ENCODE results near the gene NBPF1.
"Not testable (repeated sequence)": the region's sequence is repeated elsewhere in the genome, so short reads cannot be mapped to it uniquely, and the experiment has no call there.

DNA sequence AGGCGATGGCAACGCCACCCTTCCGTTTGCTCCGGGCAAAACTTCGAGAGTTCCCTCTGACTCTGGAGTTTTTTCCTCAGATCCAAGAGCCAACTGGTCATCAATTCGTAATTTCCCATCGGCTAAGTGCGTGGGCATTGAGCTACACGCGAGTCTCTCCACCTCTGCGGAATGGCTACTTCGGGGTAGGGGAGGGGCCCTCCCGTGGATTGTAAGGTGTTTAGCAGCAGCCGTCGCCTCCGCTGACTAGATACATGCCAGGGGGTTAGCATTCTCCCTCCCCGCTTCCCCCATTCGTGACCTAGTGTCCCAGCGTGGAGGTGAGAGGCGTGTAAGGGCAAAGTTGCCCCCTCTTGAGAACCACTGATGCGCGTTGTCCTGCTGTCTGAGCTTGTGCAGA, 77.5 kb downstream of the NBPF1 start:
- TF ChIP-seq EZH2 (IDR thresholded peaks at IDR 0.05); CEBPB (IDR thresholded peaks at IDR 0.05; ENCODE audit: low read depth); JUND (IDR thresholded peaks at IDR 0.05); POLR2AphosphoS5 (IDR thresholded peaks at IDR 0.05; ENCODE audit: low read depth, low read length); POLR2A (IDR thresholded peaks at IDR 0.05; ENCODE audit: borderline replicate concordance, extremely low read depth, insufficient read depth, insufficient read length); MAX (IDR thresholded peaks at IDR 0.05); REST (IDR thresholded peaks at IDR 0.05; ENCODE audit: low read depth): not testable (repeated sequence)
- TF ChIP-seq, protein P1, sequence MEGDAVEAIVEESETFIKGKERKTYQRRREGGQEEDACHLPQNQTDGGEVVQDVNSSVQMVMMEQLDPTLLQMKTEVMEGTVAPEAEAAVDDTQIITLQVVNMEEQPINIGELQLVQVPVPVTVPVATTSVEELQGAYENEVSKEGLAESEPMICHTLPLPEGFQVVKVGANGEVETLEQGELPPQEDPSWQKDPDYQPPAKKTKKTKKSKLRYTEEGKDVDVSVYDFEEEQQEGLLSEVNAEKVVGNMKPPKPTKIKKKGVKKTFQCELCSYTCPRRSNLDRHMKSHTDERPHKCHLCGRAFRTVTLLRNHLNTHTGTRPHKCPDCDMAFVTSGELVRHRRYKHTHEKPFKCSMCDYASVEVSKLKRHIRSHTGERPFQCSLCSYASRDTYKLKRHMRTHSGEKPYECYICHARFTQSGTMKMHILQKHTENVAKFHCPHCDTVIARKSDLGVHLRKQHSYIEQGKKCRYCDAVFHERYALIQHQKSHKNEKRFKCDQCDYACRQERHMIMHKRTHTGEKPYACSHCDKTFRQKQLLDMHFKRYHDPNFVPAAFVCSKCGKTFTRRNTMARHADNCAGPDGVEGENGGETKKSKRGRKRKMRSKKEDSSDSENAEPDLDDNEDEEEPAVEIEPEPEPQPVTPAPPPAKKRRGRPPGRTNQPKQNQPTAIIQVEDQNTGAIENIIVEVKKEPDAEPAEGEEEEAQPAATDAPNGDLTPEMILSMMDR (IDR thresholded peaks at IDR 0.05 in 2 of 3, conservative IDR thresholded peaks at IDR 0.05 in 1 of 3; ENCODE audit: borderline replicate concordance in 1 of 3, insufficient read depth in 1 of 3, low read depth in 2 of 3, low read length in 2 of 3) = not testable (repeated sequence)
